H9 (cell line): Measurements from ENCODE around the gene ADSL. TPM values are rescaled to one million over a fixed set of nuclear protein-coding genes. Genes with fewer than 3 reads are reported as not detected.

ENCODE experiments used
- DNase-seq: peaks from one replicate; pipeline ENCODE4 v3.0.0-alpha.2; 2017
- H2AFZ ChIP-seq: one replicate; pipeline ENCODE4 v1.6.1; 2013; ENCODE audit warnings: mild to moderate bottlenecking, low read length, control low read depth, moderate library complexity
- H2AK5ac ChIP-seq: 2 replicates; pipeline ENCODE4 v1.6.1; 2013; ENCODE audit warnings: low read length, control low read depth, mixed read lengths; ENCODE audit not compliant: insufficient read length
- H2BK120ac ChIP-seq: one replicate; pipeline ENCODE4 v1.6.1; 2013; ENCODE audit warnings: low read depth, mild to moderate bottlenecking, low read length, control low read depth, inconsistent platforms; ENCODE audit not compliant: poor library complexity, severe bottlenecking
- H2BK12ac ChIP-seq: 2 replicates; pipeline ENCODE4 v1.6.1; 2013; ENCODE audit warnings: low read length, control low read depth, mixed read lengths, low read depth; ENCODE audit not compliant: insufficient read length
- H2BK15ac ChIP-seq: 2 replicates; pipeline ENCODE4 v1.6.1; 2013; ENCODE audit warnings: low read depth, low read length, control low read depth
- H2BK20ac ChIP-seq: one replicate; pipeline ENCODE4 v1.6.1; 2013; ENCODE audit warnings: low read depth, mild to moderate bottlenecking, low read length, control low read depth, inconsistent platforms; ENCODE audit not compliant: poor library complexity, severe bottlenecking
- H2BK5ac ChIP-seq: 2 replicates; pipeline ENCODE4 v1.6.1; 2013; ENCODE audit warnings: low read length, control low read depth, mixed read lengths; ENCODE audit not compliant: insufficient read length
- H3K14ac ChIP-seq: 2 replicates; pipeline ENCODE4 v1.6.1; 2013; ENCODE audit warnings: low read length, control low read depth; ENCODE audit not compliant: insufficient read depth
- H3K18ac ChIP-seq: 2 replicates; pipeline ENCODE4 v1.6.1; 2013; ENCODE audit warnings: low read depth, mild to moderate bottlenecking, mixed read lengths, low read length, control low read depth; ENCODE audit not compliant: insufficient read length
- H3K23ac ChIP-seq: 2 replicates; pipeline ENCODE4 v1.6.1; 2013; ENCODE audit warnings: low read length, control low read depth, mixed read lengths, low read depth; ENCODE audit not compliant: insufficient read length
- H3K23me2 ChIP-seq: 2 replicates; pipeline ENCODE4 v1.6.1; 2013; ENCODE audit warnings: low read depth, mild to moderate bottlenecking, mixed read lengths, low read length, control low read depth; ENCODE audit not compliant: insufficient read length, poor library complexity, severe bottlenecking
- H3K27ac ChIP-seq: 2 replicates; pipeline ENCODE4 v1.5.1; 2013; ENCODE audit warnings: low read length, control low read depth, mixed read lengths, low read depth; ENCODE audit not compliant: insufficient read length
- H3K27me3 ChIP-seq: 2 replicates; pipeline ENCODE4 v1.6.1; 2013; ENCODE audit warnings: low read length, control low read depth, inconsistent platforms; ENCODE audit not compliant: insufficient read depth
- H3K4ac ChIP-seq: 2 replicates; pipeline ENCODE4 v1.6.1; 2013; ENCODE audit warnings: low read depth, mild to moderate bottlenecking, control low read depth, inconsistent platforms, low read length, moderate library complexity
- H3K4me1 ChIP-seq: 2 replicates; pipeline ENCODE4 v1.6.1; 2013; ENCODE audit warnings: low read length, control low read depth, inconsistent platforms; ENCODE audit not compliant: insufficient read depth
- H3K4me2 ChIP-seq: 2 replicates; pipeline ENCODE4 v1.6.1; 2013; ENCODE audit warnings: low read length, control low read depth, mixed read lengths; ENCODE audit not compliant: insufficient read length, insufficient read depth
- H3K56ac ChIP-seq: 2 replicates; pipeline ENCODE4 v1.6.1; 2013; ENCODE audit warnings: low read depth, mild to moderate bottlenecking, mixed read lengths, low read length, control low read depth; ENCODE audit not compliant: insufficient read length
- H3K79me1 ChIP-seq: 2 replicates; pipeline ENCODE4 v1.6.1; 2013; ENCODE audit warnings: low read depth, mild to moderate bottlenecking, moderate library complexity, low read length, control low read depth, inconsistent platforms; ENCODE audit not compliant: insufficient read depth, poor library complexity, severe bottlenecking
- H3K79me2 ChIP-seq: 2 replicates; pipeline ENCODE4 v1.6.1; 2013; ENCODE audit warnings: low read length, control low read depth, inconsistent platforms; ENCODE audit not compliant: insufficient read depth
- H3K9ac ChIP-seq: 2 replicates; pipeline ENCODE4 v1.6.1; 2013; ENCODE audit warnings: low read length, control low read depth, mixed read lengths; ENCODE audit not compliant: insufficient read length; ENCODE audit errors: extremely low read depth
- H3K9me3 ChIP-seq: one replicate; pipeline ENCODE4 v1.6.1; 2013; ENCODE audit warnings: low read depth, low read length, inconsistent platforms; ENCODE audit not compliant: control insufficient read depth
- H3T11ph ChIP-seq: one replicate; pipeline ENCODE4 v1.6.1; 2013; ENCODE audit warnings: mild to moderate bottlenecking, low read length, control low read depth, inconsistent platforms
- H4K20me1 ChIP-seq: one replicate; pipeline ENCODE4 v1.6.1; 2013; ENCODE audit not compliant: control insufficient read depth, insufficient read length, insufficient read depth
- H4K5ac ChIP-seq: 2 replicates; pipeline ENCODE4 v1.6.1; 2013; ENCODE audit warnings: low read depth, mild to moderate bottlenecking, mixed read lengths, low read length, control low read depth; ENCODE audit not compliant: insufficient read length
- H4K8ac ChIP-seq: replicated peaks from 2 replicates; pipeline ENCODE4 v1.6.1; 2013; ENCODE audit warnings: low read length, control low read depth, mixed read lengths, low read depth; ENCODE audit not compliant: insufficient read length
- H4K91ac ChIP-seq: 2 replicates; pipeline ENCODE4 v1.6.1; 2013; ENCODE audit warnings: low read depth, mild to moderate bottlenecking, moderate library complexity, mixed read lengths, low read length, control low read depth; ENCODE audit not compliant: insufficient read length
- H3K27ac Mint-ChIP-seq, 3 experiments: 2 replicates in 2 of 3; 3 replicates in 1 of 3; pipeline ENCODE4 v1.8.0; 2020 to 2021; ENCODE audit warnings: mixed read lengths in 3 of 3, mild to moderate bottlenecking in 1 of 3, moderate library complexity in 1 of 3
- H3K27me3 Mint-ChIP-seq: 2 replicates; pipeline ENCODE4 v1.8.0; 2021; ENCODE audit warnings: low read depth, mild to moderate bottlenecking, moderate library complexity, mixed read lengths
- H3K36me3 Mint-ChIP-seq, 3 experiments: 2 replicates in 2 of 3; 3 replicates in 1 of 3; pipeline ENCODE4 v1.8.0; 2020 to 2021; ENCODE audit warnings: low read depth in 3 of 3, mixed read lengths in 3 of 3; ENCODE audit not compliant: insufficient read depth in 1 of 3
- H3K4me1 Mint-ChIP-seq, 2 experiments: 2 replicates each; pipeline ENCODE4 v1.8.0; 2020; ENCODE audit warnings: mixed read lengths in 2 of 2
- H3K4me3 Mint-ChIP-seq, 2 experiments: 2 replicates in 1 of 2; 3 replicates in 1 of 2; pipeline ENCODE4 v1.8.0; 2020 to 2021; ENCODE audit warnings: mild to moderate bottlenecking in 2 of 2, mixed read lengths in 2 of 2, moderate library complexity in 1 of 2
- H3K9me3 Mint-ChIP-seq, 2 experiments: 2 replicates in 1 of 2; 3 replicates in 1 of 2; pipeline ENCODE4 v1.8.0; 2020; ENCODE audit warnings: mild to moderate bottlenecking in 2 of 2, mixed read lengths in 2 of 2, moderate library complexity in 1 of 2
- CTCF ChIP-seq: fragments of 200-600 bp; sonication (generic); conservative IDR thresholded peaks from 3 replicates; pipeline ENCODE4 v1.8.0; 2021; ENCODE audit warnings: antibody characterized with exemption, mild to moderate bottlenecking
- WGBS: extraction: QIAGEN DNeasy Blood & Tissue Kit; methylation state at CpG from one replicate; pipeline ENCODE4 v1.1.7; 2013; ENCODE audit warnings: missing lambda C conversion rate, low lambda C conversion rate, mixed read lengths; ENCODE audit not compliant: insufficient read length; ENCODE audit errors: extremely low coverage; 5-methylcytosine and 5-hydroxymethylcytosine counted together
- total RNA-seq: library from RNA; stranded (reverse); gene quantifications from 2 replicates; pipeline ENCODE4 v1.2.1, GENCODE V29; 2021

Gene ADSL
- total RNA-seq, 1 experiment from 2014 or later, result 175 TPM

GRCh38 chr22:40302149-40302548 is 44.2 kb upstream of the ADSL start:
- Mint-ChIP-seq H3K36me3 (peaks cover 23 to 49% (median 44%) of the 10 kb centered on the region in 3 experiments; a peak in 6 of 7 replicates), H3K9me3 (no peaks in the 10 kb centered on the region), H3K27ac (no peak overlapping the region), H3K4me1 (no peaks in the 10 kb centered on the region), H3K27me3 (no peaks in the 10 kb centered on the region), H3K4me3 (no peak overlapping the region)
- Histone ChIP-seq H3T11ph (no peak overlapping the region), H2BK20ac (no peak overlapping the region), H2BK5ac (no peak overlapping the region), H3K4me2 (no peak overlapping the region), H3K79me2 (no peaks in the 10 kb centered on the region), H4K91ac (no peak overlapping the region), H4K8ac (no peak overlapping the region), H4K20me1 (peaks cover 3% of the 10 kb centered on the region), H2BK15ac (no peak overlapping the region), H2AK5ac (no peak overlapping the region), H3K4ac (no peak overlapping the region), H2BK12ac (no peak overlapping the region), H3K23ac (no peak overlapping the region), H3K9me3 (no peaks in the 10 kb centered on the region), H3K27me3 (peaks cover under 1% of the 10 kb centered on the region; the same call in 1 of the 2 replicates), H3K18ac (no peak overlapping the region), H2BK120ac (no peak overlapping the region), H3K23me2 (no peaks in the 10 kb centered on the region), H4K5ac (no peak overlapping the region), H3K4me1 (no peaks in the 10 kb centered on the region), H3K14ac (no peak overlapping the region), H3K56ac (no peak overlapping the region), H2AFZ (no peak overlapping the region), H3K79me1 (no peaks in the 10 kb centered on the region), H3K9ac (no peak overlapping the region), H3K27ac (no peak overlapping the region)
- no CpG with 5 or more reads among the region's 11 CpGs for WGBS
- no peak for TF ChIP-seq CTCF
- DNase-seq, result no peak
